Umbilical cord (tissue), 2 donors: Measurements from ENCODE around the gene RBM43. TPM values are rescaled to one million over a fixed set of nuclear protein-coding genes. Genes with fewer than 3 reads are reported as not detected.
A peak's percentile ranks its signal among the peaks of the same experiment; 100 is the strongest.
"Not testable (repeated sequence)": the region's sequence is repeated elsewhere in the genome, so short reads cannot be mapped to it uniquely, and the experiment has no call there.

Experiments
- DNase-seq: peaks from one replicate; pipeline ENCODE4 v3.0.0-alpha.2; 2015; ENCODE audit warnings: low spot score
- total RNA-seq: library from RNA; depleted of rRNA; stranded (reverse); fragments of >200 nt; gene quantifications from one replicate; pipeline ENCODE4 v1.2.3, GENCODE V29; 2014; ENCODE audit warnings: low replicate concordance; ENCODE audit not compliant: insufficient read depth

RBM43 gene
- total RNA-seq, result 11.3 TPM

DNA sequence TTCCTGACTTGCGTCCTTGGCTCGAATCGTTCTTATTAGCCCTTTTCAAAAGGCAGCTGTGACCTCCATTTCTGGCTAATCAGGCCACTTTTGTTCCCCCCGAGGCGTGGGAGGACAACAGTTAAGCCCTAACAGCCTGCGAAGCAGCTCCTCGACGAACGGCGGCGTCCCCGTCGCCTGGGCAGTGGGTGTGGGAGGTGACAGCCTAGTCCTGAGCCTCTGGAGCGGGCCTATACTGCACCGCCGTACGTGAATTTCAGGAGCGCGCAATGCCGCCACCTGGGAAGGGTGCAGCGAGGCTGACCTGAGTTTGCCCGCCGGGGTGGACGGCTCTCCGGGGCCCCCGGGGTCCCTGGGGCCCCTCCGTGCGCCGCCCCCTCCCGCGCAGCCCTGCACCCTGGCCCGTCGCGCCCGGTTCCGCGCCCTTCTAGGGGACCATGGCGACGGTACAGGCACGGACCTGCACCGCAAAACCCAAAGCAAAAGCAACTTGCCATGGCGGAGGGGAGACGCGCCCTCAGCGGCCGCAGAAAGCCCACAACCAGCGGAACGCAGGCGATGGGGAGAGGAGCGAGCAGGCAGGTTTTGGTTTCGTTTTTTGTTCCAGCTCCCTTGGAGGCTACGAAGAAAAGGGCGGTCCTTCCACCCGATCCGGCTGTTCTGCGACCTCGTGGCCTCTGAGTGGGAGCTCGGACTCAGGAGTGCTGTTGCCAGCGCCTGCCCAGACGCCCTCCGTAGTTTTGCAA, at the start of gene RBM43:
Gene RBM43 (minus strand): TSS at position 633 of the 746 bp plus-strand sequence. CDS start 136 bp downstream, at position 497.
- DNase-seq, result peak; percentile 95

DNA sequence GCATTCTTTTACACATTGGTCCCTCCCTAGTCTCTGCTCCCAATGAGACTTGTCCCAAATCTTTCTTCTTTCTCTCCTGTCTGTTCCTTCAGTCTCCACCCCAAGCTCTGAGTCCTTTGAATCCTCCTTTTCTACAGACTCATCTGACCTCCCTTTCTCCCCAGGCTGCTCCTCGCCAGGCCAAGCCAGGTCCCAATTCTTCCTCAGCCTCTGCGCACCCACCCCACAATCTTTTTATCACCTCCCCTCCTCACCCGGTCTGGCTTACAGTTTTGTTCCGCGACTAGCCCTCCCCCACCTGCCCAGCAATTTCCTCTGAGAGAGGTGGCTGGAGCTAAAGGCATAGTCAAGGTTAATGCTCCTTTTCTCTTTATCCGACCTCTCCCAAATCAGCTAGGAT, 48.6 kb upstream of the RBM43 start:
- DNase-seq, result not testable (repeated sequence)

DNA sequence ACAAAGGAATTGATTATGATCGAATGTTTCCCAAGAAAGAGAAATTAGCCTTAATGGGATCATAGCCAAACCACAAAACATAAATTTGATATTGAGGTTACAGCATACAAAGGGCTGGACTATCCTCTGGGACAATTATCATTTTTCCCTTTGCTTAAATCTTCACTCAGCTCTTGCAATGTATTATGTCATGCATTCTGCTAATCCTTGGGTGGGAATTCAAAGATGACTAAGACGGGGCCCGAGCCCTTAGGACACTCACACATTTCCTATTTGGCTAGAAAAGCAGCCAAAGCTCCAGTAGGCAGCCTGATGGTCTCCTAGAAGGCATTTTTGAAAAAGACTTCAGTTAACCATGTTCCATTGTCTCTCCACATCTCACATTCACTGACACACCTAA, 45.0 kb upstream of the RBM43 start:
- peak; percentile 32 for DNase-seq

DNA sequence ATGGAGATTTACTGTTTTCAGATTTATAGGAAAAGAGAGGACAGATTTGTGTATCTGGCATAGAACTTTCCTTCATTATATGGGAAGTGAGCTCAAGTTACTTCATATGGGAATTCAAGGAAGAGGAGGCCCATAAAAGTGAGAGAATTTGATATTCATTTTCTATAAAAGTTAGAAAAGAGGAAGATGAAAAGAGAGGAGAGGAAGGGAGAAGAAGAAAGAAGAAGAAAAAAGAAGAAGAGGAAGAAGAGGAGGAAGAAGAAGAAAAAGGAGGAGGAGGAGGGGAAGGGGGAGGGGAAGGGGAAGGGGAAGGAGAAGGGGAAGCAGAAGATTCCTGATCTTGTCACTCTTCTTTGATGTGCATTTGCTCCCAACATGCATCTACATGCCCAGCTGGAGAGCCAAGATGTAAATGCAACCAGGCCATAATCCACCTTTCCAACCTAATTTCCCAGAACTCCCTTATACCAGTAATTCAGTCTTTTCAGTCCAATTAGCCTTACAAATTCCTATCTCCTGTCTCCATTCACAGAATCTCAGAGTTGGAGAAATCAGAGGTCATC, 43.5 kb upstream of the RBM43 start:
- DNase-seq, result no peak

DNA sequence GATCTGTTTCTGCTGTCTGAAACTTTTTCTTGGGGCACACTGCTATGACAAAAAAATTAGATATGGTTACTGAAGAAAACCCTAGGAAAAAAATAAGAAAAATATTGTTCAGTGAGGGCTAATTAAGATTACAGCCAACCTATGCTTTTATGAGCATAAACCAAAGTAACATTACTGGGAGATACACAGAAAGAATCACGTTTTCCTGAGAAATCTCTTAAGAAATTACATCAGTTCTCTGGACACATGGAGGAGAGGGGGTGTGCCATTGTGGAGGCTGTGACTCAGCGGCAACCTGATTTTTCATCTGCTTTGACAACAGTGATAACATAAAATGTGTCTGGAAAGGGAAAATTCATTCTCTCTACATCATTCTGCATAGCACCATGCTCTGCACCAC, 41.2 kb upstream of the RBM43 start:
- peak; percentile 62 for DNase-seq

DNA sequence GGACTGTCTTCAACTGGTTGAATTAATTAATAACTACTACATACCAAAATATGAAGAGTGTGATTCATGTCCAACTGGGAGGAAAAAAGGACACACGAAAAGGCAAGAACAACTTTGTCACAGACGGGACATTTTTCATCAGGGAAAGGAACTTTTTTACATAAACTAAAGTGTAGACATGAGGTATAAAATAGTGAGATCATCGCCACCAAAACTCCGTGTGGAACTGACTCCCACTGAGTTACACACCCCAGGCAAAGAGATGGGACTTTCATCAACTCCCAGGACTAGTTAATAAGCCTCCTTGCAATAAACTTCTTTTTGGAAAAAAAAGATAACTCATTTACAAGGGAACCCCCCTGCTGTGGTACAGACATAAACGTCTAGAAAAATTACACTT, 40.7 kb upstream of the RBM43 start:
- no peak for DNase-seq

DNA sequence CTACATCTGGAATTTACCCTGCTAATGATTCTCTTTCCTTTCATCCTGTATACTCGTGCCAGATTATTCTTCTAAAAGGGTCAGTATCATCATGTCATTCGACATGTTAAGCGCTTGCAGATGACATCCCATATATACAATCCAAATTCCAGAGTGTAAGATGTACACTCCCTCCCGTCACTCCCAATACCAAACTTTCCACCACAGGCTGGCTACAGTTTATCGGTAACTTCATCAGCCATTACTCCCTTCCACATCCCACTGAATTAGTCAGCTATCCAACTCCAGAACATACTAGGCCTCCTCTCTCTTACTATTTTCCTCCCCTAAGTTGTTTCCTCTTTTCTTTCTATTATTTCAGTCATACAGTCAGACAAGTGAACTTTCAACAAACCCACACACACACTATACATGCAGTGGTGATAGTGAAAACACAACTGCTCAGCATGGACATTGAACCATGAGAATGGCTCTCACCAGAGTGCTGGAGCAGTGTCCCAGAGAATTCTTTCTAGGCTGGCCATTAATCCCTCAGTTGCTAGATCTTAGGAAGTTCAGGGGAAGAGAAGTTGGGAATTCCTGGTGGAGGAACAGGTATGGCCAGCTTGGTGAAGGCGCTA, 38.4 kb upstream of the RBM43 start:
- DNase-seq, result no peak

DNA sequence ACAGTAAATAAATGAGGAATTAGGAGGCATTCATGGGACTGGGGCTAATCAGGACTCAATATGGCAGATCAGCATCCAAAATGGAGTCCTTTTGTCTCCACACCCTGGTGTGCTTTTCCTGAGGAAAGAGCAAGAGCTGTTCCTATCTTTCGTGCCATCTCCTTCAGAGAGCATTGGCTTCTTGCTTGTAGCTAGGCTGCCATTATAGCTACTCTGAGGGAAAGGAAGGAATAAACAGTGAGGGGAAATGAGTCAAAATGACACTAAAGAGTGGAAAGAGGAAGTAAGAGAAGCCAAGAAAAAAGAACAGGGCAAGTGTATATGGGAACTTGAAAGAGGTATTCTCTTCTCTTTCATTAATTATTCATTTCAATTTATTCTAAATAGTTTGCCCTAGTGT, 36.2 kb upstream of the RBM43 start:
- DNase-seq, result peak; percentile 28

DNA sequence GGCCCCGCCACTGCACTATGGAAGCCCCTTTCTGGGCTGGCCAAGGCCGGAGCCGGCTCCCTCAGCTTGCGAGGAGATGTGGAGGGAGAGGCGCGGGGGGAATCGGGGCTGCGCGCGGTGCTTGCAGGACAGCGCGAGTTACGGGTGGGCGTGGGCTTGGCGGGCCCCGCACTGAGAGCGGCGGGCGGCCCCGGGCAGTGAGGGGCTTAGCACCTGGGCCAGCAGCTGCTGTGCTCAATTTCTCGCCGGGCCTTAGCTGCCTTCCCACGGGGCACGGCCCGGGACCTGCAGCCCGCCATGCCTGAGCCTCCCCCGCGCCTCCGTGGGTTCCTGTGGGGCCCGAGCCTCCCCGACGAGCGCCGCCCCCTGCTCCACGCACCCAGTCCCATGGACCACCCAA, 34.3 kb upstream of the RBM43 start:
- not testable (repeated sequence) for DNase-seq

DNA sequence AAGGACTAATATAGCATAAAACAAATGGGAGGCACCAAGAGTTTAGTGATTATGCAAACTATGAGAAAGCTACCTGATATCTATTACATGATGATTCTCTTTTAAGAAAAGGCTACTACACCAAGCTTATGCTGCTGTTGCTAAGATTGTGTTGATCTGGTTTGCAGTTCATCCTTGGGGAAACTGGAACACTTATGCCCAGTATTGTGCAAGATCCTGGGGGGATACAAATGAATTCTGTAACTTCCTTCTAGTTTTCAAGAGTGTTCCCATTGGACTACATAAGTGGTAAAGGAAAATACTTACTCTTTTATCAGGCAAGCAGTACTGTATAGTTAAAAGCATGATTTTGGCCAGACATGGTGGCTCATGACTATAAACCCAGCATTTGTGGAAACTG, 30.9 kb upstream of the RBM43 start:
- no peak for DNase-seq

DNA sequence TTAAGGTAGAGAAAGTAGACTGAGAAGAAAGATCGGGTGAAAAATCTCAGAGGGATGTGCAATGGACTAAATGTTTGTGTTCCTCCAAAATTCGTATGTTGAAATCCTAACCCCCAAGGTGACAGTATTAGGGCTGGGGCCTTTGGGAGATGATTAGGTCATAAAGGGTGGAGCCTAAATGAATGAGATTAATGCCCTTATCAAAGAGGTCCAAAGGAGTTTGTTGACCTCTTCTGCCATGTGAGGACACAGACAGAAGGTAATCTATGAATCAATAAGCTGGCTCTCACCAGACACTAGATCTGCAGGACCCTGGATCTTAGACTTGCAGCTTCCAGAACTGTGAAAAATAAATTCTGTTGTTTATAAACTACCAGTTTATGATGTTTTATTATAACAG, 30.5 kb upstream of the RBM43 start:
- DNase-seq, result no peak

DNA sequence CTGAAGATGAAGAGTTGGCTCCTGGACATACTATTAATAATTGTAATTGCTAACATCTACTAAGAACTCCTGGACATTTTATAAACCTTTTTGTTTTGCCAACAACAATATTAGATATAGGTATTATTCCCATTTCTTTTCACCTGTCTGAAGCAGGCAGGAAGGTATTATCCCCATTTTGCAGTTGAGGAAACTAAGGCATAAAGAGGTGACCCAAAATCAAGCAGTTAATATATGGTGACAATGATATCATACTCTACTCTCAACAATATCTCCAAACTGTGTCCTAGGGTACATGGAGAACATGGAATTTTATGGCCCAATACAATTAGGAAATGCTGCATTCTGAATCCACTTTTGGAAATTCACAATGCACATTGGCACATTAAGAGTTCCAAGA, 29.6 kb upstream of the RBM43 start:
- no peak for DNase-seq

DNA sequence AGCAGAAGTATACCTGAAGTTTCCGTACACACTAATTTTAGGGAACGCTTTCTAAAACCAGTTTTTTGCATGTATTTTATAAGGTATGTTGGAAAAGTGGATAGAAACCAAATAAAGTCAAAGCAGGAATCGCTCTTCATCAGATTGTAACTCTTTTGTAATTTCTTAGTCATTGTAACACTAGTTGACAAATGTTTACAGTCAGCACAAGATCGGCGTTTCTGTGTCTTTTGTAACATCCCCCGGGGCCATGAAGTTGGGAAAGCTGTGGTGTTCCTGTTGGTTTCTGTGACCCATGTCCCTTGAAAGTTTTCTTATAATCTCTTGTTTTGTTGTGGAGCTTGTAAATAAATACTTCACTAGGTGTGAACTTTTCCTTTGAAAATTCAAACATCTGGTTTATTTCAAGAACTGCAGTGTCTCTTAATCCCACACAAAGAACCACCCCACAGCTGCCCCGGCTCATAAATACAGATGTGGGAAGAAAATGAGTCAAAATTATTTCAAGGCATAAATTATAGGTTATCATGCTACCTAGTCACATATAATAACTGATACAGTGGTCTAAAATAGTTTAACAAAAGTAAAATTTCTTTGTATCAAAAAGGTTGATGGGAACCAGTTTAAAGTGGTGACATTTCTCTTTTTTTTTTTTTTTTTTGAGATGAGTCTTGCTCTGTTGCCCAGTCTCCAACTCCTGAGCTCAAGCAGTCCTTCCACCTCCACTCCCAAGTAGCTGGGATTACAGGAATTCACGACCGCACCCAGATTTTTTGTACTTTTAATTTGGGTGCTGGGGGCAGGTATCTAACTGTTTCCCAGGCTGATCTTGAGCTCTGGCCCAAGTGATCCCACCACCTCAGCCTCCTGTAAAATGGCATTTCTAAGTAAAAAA, 28.6 kb upstream of the RBM43 start:
- peak; percentile 51 for DNase-seq

DNA sequence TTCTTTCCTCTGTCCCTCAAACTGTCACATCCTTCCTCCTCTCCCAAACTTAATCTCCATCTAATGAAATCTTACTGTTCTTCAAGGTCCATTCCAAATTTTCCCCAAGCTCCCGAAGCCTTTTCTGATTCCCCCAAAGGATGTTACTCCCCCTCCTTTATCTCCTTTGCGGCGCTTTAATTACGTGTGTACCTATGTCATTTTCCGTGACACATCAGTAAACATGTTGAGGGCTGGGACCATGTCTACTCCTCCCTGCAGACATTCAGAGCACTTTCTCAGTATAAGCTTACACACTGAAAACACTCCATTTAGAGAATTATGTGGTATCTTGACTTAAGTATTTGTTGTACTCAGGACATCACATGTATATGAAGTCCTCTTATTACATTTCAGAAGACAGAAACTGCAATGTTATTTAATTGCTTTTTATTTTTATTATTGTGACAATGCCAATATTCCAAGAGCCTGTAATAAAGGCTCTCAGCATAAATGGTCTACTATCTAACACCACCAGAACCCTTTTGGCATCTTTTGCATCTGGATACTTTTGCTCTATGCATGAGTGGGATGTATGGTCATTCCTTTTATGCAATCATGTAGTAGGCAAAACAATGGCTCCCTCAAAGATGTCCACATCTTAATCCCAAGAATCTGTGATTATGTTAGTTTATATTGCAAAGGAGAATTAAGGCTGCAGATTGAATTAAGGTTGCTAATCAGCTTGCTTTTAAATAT, 26.0 kb upstream of the RBM43 start:
- no peak for DNase-seq

DNA sequence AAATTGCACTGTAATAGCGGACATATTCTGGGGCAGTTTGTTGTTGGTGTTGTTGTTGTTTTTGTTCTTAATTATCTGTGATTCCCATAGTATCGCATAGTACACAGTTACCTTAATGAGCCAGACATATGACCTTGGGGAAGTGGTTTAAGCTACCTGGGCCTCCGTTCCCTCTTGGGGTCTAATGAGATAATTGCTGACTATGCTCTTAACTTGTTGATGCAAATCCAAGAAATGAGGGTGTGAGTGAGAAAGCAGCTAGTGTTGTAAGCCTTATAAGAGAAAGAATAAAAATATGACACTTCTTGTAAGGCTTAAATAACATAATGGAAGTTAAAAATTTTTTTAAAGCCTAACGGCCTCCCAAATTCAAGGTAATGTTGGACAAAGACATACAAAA, 20.7 kb upstream of the RBM43 start:
- DNase-seq, result no peak

DNA sequence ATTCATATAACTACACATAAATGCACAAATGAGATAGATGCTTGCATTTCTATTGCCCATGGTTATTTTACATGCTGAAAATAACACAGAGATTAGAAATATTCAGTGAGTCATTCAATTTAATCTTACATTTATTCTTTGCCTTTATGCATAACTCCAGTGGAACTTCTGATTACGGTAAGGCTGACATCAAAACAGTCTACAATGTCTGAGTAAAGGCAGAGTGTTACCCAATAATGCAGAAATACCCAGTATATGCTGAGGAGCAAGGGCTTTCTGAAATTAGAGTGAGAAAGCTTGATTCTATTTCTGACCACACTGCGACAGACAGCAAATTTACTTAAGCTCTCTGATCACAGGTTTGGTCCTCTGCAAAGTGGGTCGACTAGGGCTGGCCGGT, 18.6 kb upstream of the RBM43 start:
- DNase-seq, result peak; percentile 72

DNA sequence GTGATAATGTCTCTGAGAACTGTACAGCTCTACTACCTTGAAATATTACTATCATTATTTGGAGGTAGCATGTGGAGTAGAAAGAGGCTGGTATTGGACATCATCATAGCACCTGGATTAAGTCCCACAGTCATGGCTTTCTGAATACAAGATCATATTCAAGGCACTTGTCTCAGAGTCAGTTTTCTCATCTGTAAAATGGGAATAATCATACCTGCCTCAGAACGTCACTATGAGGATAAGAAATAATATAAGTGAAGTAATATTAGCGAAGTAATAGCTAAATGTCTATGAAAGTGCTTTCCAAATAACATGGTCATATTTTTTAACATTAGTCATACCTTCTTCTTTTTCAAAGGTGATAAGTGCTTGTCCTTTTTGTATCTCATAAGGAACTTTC, 16.8 kb upstream of the RBM43 start:
- no peak for DNase-seq

DNA sequence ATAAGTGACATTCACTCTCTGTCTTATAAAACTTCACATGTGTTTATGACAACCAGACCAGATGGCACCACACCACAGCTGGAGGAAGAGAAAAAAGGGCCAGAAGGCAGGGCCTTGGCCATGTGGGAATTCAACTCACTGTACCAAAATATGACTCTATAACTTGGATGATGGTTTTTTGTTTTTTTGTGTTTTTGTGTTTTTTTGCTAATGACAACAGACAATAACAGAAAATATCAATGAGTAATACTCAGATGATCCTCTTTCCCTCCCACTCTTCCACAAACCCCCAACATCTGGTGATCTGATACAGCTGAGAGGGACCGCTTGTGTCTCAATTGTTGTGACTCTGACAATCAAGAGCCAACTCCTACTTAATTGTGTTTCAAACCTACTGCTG, 15.4 kb upstream of the RBM43 start:
- DNase-seq, result no peak

DNA sequence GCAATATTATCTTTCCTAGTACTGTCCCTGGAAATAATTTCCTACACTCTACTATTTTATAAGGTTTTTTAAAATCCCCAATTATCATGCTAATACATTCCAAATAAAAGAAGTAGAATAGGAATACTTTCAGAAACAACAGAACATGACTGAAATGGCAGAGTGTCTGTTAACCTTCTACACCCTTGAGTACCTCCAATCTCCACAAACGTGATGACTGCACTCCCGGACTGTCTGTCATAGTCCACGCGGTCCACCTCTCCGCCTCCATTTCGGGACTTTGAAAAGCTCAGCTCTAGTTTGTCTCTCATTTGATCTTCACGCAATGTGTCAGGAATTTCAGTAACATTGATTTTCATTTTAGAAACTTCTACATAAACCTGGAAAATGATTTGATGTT, 13.6 kb upstream of the RBM43 start:
- DNase-seq, result no peak

DNA sequence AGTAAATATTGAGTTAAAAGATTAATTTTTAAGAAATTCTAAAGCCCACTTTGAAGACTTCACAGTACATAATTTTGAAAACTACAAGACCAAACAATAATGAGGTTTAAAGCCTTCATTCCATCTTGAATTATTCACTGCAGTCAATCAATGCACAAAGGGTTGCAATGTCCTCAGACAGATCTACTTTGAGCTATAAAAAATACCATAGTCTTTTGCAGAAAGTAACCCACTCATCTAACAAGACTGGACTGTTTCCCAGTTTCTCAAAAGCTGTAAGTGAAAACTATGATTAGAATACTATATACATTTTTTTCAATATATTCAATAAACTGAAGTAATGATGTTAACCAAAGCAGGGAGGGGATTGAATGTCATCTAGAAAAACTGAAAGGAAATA, 10.2 kb upstream of the RBM43 start:
- no peak for DNase-seq

DNA sequence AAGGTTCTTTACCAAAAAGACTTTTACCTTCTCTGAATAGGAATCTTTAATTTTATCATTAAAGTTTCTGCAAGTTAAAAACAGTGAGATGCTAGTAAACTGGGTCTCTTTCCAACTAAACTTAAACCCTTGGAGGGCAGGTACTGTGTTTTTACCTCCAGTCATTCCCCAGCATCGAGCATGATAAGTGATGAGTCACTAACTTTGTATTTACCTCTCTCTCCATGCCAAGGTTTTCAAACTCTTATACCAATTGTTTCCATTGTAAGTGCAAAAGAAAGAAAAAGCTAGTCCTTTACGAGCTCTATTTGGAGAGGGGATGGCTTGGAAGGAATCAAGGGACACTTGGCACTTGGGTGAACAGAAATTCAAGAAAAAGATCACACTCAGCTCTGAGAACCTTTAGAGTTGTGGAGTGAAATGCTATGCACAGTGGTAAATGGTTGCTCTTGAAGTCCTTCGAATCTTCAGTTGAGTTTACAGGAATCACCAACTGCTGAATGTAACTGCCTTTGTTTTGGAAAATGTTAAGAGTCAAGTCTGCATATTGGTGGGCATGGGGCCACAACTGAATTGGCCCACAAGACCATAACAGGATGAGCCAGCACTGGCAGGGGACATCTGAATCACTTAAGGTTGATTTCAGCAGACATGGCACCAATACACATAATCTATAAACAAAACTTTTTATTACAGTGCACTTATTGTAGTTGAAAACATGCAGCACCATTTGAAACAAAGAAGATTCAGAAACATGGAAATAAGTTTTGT, 8.3 kb upstream of the RBM43 start:
- no peak for DNase-seq
